OCI-LY3 (cell line): ENCODE data around the gene TPX2.

Source experiments
- CTCF ChIP-seq: fragments of 200-600, 300-600 bp; sonication (generic); IDR thresholded peaks from 2 replicates; pipeline ENCODE4 v1.5.1; 2014; ENCODE audit warnings: antibody characterized with exemption, low read length, low read depth
- EZH2phosphoT487 ChIP-seq: fragments of 200-600 bp; shearing (Covaris generic); IDR thresholded peaks from 2 replicates; pipeline ENCODE4 v1.6.1; 2018; ENCODE audit warnings: antibody characterized with exemption, mixed run types, low read depth

- TF ChIP-seq CTCF = no peak
- no peak for TF ChIP-seq EZH2phosphoT487
Observed at GRCh38 chr20:31716351-31716750, 22.7 kb upstream of the TPX2 start.
